Mucosa of stomach (tissue), 1 donor: ENCODE measurements around the gene GGCX.

Experiments
- H3K27me3 ChIP-seq: one replicate; pipeline ENCODE4 v1.7.0; 2013; ENCODE audit warnings: mild to moderate bottlenecking, low read length; ENCODE audit not compliant: control insufficient read depth, insufficient read depth
- H3K36me3 ChIP-seq: one replicate; pipeline ENCODE4 v1.7.0; 2013; ENCODE audit warnings: low read length; ENCODE audit not compliant: control insufficient read depth, insufficient read depth
- H3K4me1 ChIP-seq: one replicate; pipeline ENCODE4 v1.7.0; 2013; ENCODE audit warnings: mild to moderate bottlenecking, low read length; ENCODE audit not compliant: control insufficient read depth, insufficient read depth
- H3K4me3 ChIP-seq: one replicate; pipeline ENCODE4 v1.7.0; 2013; ENCODE audit warnings: low read length
- H3K9ac ChIP-seq: one replicate; pipeline ENCODE4 v1.7.0; 2013; ENCODE audit warnings: mild to moderate bottlenecking, low read length, moderate library complexity
- H3K9me3 ChIP-seq: one replicate; pipeline ENCODE4 v1.7.0; 2013; ENCODE audit warnings: mild to moderate bottlenecking, low read length, moderate library complexity; ENCODE audit not compliant: control insufficient read depth
- donor health status: Pancreatic carcinoma.

Gene GGCX

GRCh38 chr2:85511008-85511811 lies 50.1 kb downstream of the GGCX start:
- no peak overlapping the region for H3K9ac ChIP-seq
- H3K4me3 ChIP-seq = no peak overlapping the region
- H3K36me3 ChIP-seq = no peaks in the 10 kb centered on the region
- peaks cover 30% of the 10 kb centered on the region for H3K4me1 ChIP-seq
- H3K9me3 ChIP-seq = no peaks in the 10 kb centered on the region
- no peaks in the 10 kb centered on the region for H3K27me3 ChIP-seq

GRCh38 chr2:85506768-85507181 lies 54.5 kb downstream of the GGCX start:
- Histone ChIP-seq H3K9me3 (no peaks in the 10 kb centered on the region), H3K27me3 (no peaks in the 10 kb centered on the region), H3K4me1 (peaks cover 51% of the 10 kb centered on the region), H3K9ac (no peak overlapping the region), H3K36me3 (no peaks in the 10 kb centered on the region), H3K4me3 (no peak overlapping the region)

- H3K36me3 ChIP-seq = no peaks in the 10 kb centered on the region
- H3K4me1 ChIP-seq = peaks cover 42% of the 10 kb centered on the region
- no peaks in the 10 kb centered on the region for H3K27me3 ChIP-seq
- no peak overlapping the region for H3K9ac ChIP-seq
- H3K4me3 ChIP-seq = no peak overlapping the region
- no peaks in the 10 kb centered on the region for H3K9me3 ChIP-seq
Observed at GRCh38 chr2:85505551-85506238, 55.6 kb downstream of the GGCX start.

GRCh38 chr2:85504778-85505261 lies 56.5 kb downstream of the GGCX start:
- no peak overlapping the region for H3K9ac ChIP-seq
- H3K9me3 ChIP-seq = no peaks in the 10 kb centered on the region
- H3K4me3 ChIP-seq = no peak overlapping the region

GRCh38 chr2:85503851-85504777 lies 57.2 kb downstream of the GGCX start:
- Histone ChIP-seq H3K9ac (no peak overlapping the region), H3K9me3 (no peaks in the 10 kb centered on the region), H3K4me3 (no peak overlapping the region), H3K36me3 (no peaks in the 10 kb centered on the region), H3K27me3 (no peaks in the 10 kb centered on the region), H3K4me1 (peaks cover 42% of the 10 kb centered on the region)

More at GRCh38 chr2:85504778-85505261, 56.5 kb downstream of the GGCX start:
- peaks cover 42% of the 10 kb centered on the region for H3K4me1 ChIP-seq
- no peaks in the 10 kb centered on the region for H3K27me3 ChIP-seq
- no peaks in the 10 kb centered on the region for H3K36me3 ChIP-seq

- H3K4me3 ChIP-seq = no peak overlapping the region
- no peak overlapping the region for H3K9ac ChIP-seq
- H3K4me1 ChIP-seq = peaks cover 42% of the 10 kb centered on the region
Observed at GRCh38 chr2:85503168-85503850, 58.0 kb downstream of the GGCX start.

GRCh38 chr2:85502720-85503119 lies 58.6 kb downstream of the GGCX start:
- H3K27me3 ChIP-seq = no peaks in the 10 kb centered on the region
- no peaks in the 10 kb centered on the region for H3K9me3 ChIP-seq
- H3K36me3 ChIP-seq = no peaks in the 10 kb centered on the region
- peaks cover 42% of the 10 kb centered on the region for H3K4me1 ChIP-seq
- no peak overlapping the region for H3K9ac ChIP-seq
- no peak overlapping the region for H3K4me3 ChIP-seq

More at GRCh38 chr2:85503168-85503850, 58.0 kb downstream of the GGCX start:
- H3K27me3 ChIP-seq = no peaks in the 10 kb centered on the region
- H3K9me3 ChIP-seq = no peaks in the 10 kb centered on the region
- no peaks in the 10 kb centered on the region for H3K36me3 ChIP-seq

- H3K4me1 ChIP-seq = peaks cover 38% of the 10 kb centered on the region
- no peak overlapping the region for H3K4me3 ChIP-seq
- H3K9ac ChIP-seq = no peak overlapping the region
- H3K9me3 ChIP-seq = no peaks in the 10 kb centered on the region
- H3K27me3 ChIP-seq = no peaks in the 10 kb centered on the region
- H3K36me3 ChIP-seq = no peaks in the 10 kb centered on the region
Observed at GRCh38 chr2:85501248-85501647, 60.0 kb downstream of the GGCX start.

- Histone ChIP-seq H3K36me3 (no peaks in the 10 kb centered on the region), H3K4me1 (peaks cover 10% of the 10 kb centered on the region), H3K27me3 (no peaks in the 10 kb centered on the region), H3K4me3 (no peak overlapping the region), H3K9me3 (no peaks in the 10 kb centered on the region), H3K9ac (no peak overlapping the region)
Observed at GRCh38 chr2:85497944-85498630, 63.2 kb downstream of the GGCX start.

- Histone ChIP-seq H3K9ac (no peak overlapping the region), H3K4me3 (no peak overlapping the region), H3K9me3 (no peaks in the 10 kb centered on the region), H3K36me3 (no peaks in the 10 kb centered on the region), H3K27me3 (no peaks in the 10 kb centered on the region), H3K4me1 (no peaks in the 10 kb centered on the region)
Observed at GRCh38 chr2:85496436-85496835, 64.9 kb downstream of the GGCX start.
